Astrocyte (in vitro differentiated cells and primary cell): ENCODE measurements around the gene HNRNPA2B1.
"Not testable (repeated sequence)": the region's sequence is repeated elsewhere in the genome, so short reads cannot be mapped to it uniquely, and the experiment has no call there.

Source experiments
- EZH2 ChIP-seq: IDR thresholded peaks from 2 replicates; pipeline ENCODE4 v1.6.1; 2012; ENCODE audit warnings: mild to moderate bottlenecking, low read length, inconsistent platforms; ENCODE audit not compliant: insufficient read depth
- TF ChIP-seq, protein P1 (sequence below): IDR thresholded peaks from 2 replicates; pipeline ENCODE4 v1.5.1; 2011; ENCODE audit warnings: low read depth, mild to moderate bottlenecking, inconsistent platforms, low read length, moderate library complexity; ENCODE audit not compliant: insufficient read depth

- TF ChIP-seq EZH2: not testable (repeated sequence)
- TF ChIP-seq, protein P1, sequence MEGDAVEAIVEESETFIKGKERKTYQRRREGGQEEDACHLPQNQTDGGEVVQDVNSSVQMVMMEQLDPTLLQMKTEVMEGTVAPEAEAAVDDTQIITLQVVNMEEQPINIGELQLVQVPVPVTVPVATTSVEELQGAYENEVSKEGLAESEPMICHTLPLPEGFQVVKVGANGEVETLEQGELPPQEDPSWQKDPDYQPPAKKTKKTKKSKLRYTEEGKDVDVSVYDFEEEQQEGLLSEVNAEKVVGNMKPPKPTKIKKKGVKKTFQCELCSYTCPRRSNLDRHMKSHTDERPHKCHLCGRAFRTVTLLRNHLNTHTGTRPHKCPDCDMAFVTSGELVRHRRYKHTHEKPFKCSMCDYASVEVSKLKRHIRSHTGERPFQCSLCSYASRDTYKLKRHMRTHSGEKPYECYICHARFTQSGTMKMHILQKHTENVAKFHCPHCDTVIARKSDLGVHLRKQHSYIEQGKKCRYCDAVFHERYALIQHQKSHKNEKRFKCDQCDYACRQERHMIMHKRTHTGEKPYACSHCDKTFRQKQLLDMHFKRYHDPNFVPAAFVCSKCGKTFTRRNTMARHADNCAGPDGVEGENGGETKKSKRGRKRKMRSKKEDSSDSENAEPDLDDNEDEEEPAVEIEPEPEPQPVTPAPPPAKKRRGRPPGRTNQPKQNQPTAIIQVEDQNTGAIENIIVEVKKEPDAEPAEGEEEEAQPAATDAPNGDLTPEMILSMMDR: not testable (repeated sequence)
Observed at GRCh38 chr7:26176696-26177095, 23.9 kb downstream of the HNRNPA2B1 start.
